ENCODE data around the gene NAB1.
"Not testable (repeated sequence)": the region's sequence is repeated elsewhere in the genome, so short reads cannot be mapped to it uniquely, and the experiment has no call there.

Gene NAB1

DNA sequence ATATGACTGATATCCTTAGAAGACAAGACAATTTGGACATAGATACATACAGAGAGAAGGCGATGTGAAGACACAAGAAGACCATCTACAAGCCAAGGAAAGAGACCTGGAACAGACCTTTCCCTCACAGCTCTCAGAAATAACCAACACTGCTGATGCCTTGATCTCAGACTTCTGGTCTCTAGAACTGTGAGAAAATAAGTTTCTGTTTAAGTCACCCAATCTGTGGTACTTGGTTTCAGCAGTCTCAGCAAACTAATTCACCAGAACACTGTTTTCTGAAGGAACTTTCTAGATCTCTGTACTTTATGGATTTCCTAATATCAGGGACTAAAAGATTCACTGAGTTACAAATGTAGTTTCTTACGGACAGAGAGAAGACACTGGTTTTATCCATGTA lies 58.8 kb downstream of the NAB1 start:
- DNase-seq (ENCODE audit: extremely low read depth in 1 of 2, low read depth in 1 of 2), result no peak

GRCh38 chr2:190708650-190709049 lies 59.8 kb downstream of the NAB1 start:
- not testable (repeated sequence) for DNase-seq (ENCODE audit: extremely low read depth in 1 of 2, low read depth in 1 of 2)

- DNase-seq (ENCODE audit: extremely low read depth in 1 of 2, low read depth in 1 of 2), result no peak
Measured at GRCh38 chr2:190711069-190711468, 62.2 kb downstream of the NAB1 start.

GRCh38 chr2:190713471-190713870 lies 64.6 kb downstream of the NAB1 start:
- no peak for DNase-seq (ENCODE audit: extremely low read depth in 1 of 2, low read depth in 1 of 2)

GRCh38 chr2:190714958-190715357 lies 66.1 kb downstream of the NAB1 start:
- no peak for DNase-seq (ENCODE audit: extremely low read depth in 1 of 2, low read depth in 1 of 2)

GRCh38 chr2:190716176-190716807 lies 67.4 kb downstream of the NAB1 start:
- no peak for DNase-seq (ENCODE audit: extremely low read depth in 1 of 2, low read depth in 1 of 2)

DNA sequence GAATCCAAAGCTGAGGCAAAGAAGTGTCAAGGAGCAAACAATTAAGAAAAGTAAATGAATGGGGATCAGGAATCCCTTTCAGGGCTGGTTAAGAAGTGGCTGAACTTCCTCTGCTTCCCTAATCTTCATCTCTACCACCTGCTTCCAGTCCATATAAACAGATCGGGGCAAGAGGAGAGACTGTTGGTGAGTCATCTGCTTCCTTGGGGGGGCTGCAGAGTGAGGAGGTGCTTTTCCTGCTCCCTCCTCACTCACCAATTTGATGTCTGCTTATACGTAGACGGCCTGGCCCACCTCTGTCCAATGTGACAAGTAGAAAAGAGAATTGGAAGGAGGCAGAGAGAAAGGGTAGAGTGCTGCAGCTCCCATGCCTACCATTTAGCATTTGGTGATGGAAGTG lies 68.4 kb downstream of the NAB1 start:
- no peak for DNase-seq (ENCODE audit: extremely low read depth in 1 of 2, low read depth in 1 of 2)

GRCh38 chr2:190717764-190718651 lies 69.1 kb downstream of the NAB1 start:
- no peak for DNase-seq (ENCODE audit: extremely low read depth in 1 of 2, low read depth in 1 of 2)

GRCh38 chr2:190718652-190719526 lies 70.0 kb downstream of the NAB1 start:
- no peak for DNase-seq (ENCODE audit: extremely low read depth in 1 of 2, low read depth in 1 of 2)

DNA sequence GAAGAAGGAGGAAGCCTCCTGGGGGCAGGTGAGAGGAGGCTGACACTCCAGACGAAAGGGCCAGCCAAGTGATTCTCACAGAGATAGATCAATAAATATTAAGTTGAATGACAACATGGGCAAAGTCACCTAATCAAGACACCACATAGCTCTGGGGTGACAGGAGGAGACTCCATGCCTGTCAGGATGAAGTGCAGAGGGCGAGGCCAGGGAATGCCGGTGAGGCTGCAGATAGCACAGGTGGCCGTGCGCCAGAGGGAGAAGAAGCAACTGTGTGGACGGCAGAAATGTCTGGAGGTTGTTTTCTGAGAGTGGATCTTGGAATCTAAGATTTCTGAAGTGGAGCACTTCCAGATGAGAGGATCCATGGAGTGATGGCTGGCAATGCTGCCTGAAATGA lies 71.4 kb downstream of the NAB1 start:
- no peak for DNase-seq (ENCODE audit: extremely low read depth in 1 of 2, low read depth in 1 of 2)

DNA sequence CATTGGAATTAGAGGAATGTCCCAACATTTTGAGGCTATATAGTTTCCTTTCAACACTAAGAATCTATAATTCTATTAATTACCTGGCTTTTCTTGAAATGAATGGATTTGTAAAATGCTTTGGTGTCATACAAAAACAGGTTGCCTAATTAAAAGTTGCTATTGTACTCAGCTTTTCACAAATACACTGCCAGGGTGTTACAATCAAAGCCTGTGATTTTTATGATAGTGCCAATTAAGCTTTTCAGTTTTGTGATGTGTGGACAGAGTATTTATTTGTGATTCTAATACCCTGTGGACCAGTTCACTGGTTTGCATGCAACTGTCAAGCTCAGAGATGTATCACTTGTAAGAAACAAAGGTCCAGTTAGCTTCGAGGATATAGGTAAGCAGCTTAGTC lies 71.8 kb downstream of the NAB1 start:
- no peak for DNase-seq (ENCODE audit: extremely low read depth in 1 of 2, low read depth in 1 of 2)

GRCh38 chr2:190722061-190722759 lies 73.3 kb downstream of the NAB1 start:
- no peak for DNase-seq (ENCODE audit: extremely low read depth in 1 of 2, low read depth in 1 of 2)

GRCh38 chr2:190722835-190723234 lies 74.0 kb downstream of the NAB1 start:
- no peak for DNase-seq (ENCODE audit: extremely low read depth in 1 of 2, low read depth in 1 of 2)

DNA sequence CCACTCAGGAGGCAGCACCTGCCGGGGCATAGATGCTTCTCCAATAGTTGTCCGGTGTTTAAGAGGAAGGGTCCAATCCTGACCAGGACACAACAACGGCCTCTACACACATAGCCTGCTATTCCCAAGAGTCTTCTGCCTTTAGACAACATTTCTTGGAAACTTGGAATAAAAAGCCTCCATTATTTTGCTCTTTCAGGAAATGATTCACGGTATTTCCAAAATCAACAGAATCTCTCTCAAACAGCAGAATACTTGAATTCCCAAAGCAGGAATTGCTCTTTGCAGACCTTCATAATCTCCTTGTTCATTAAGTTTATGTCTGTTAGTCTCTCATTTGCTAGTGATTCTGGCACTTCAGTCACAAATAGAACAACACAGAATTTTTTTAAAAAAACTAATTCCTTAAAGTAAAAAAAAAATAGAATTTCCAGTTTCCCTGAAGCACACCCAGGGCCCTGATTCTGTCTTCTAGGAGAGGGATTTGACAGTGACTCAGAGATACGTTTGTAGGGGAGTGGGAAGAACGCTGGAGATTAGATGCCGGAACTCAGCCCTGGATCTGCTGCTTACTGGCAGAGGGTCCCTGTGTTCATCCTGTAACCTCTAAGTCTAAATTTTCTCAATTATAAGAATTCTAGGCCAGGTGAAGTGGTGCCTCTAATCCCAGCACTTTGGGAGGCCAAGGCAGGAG lies 74.7 kb downstream of the NAB1 start:
- DNase-seq (ENCODE audit: extremely low read depth in 1 of 2, low read depth in 1 of 2), result no peak

DNA sequence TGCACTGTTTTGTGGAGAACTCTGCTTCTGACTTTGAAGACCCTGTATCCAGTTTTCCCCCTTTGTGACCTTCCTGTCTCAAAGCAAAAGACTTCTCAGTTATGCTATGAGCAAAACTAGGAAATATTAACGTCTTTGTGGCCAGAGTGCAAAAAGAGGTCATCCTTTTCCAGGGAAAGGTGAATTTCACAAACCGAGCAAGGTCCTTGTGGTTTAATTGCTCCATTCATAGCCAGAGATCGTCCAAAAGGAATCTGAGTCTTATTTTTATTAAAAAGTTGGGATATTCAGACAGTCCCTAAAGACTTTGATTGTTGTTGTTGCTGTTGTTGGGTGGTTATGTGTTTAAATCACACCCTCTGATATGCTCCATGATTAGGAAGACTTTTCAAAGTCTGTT lies 77.4 kb downstream of the NAB1 start:
- DNase-seq (ENCODE audit: extremely low read depth in 1 of 2, low read depth in 1 of 2), result no peak

GRCh38 chr2:190736355-190736754 lies 87.5 kb downstream of the NAB1 start:
- DNase-seq (ENCODE audit: extremely low read depth in 1 of 2, low read depth in 1 of 2), result no peak

DNA sequence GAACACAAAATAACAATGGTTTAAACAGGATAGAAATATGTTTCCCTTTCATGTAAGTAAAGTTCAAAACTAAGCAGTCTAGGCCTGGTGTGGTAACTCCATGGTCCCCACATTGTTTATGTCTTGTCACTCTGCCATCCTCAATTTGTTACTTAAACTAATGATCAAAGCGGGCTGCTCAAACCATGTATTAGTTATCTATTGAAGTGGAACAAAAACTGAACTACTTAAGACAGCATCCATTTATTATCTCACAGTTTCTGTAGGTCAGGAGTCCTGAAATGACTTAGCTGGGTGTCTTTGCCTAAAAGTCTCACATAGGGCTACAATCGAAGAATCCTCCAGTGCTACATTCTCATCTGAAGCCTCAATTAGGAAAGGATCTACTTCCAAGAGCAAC lies 91.6 kb downstream of the NAB1 start:
- no peak for DNase-seq (ENCODE audit: extremely low read depth in 1 of 2, low read depth in 1 of 2)

All from activated CD8-positive, alpha-beta memory T cell treated with anti-CD3 and anti-CD28 coated beads for 1 hour (primary cell).